ENCODE data around the gene AP1S2.

AP1S2 gene

GRCh38 chrX:15804563-15804962, 50.0 kb downstream of the AP1S2 start:
- H3K27ac Mint-ChIP-seq, result no peak overlapping the region
- no peaks in the 10 kb centered on the region for H3K4me1 Mint-ChIP-seq
- no peaks in the 10 kb centered on the region for H3K9me3 Mint-ChIP-seq
- H3K27me3 Mint-ChIP-seq (ENCODE audit: low read depth, poor library complexity), result no peaks in the 10 kb centered on the region
- peaks cover 60% of the 10 kb centered on the region for H3K36me3 Mint-ChIP-seq (ENCODE audit: low read depth)
- H3K4me3 Mint-ChIP-seq, result no peak overlapping the region
- no peak for TF ChIP-seq CTCF (IDR thresholded peaks at IDR 0.05)
- DNase-seq, result no peak

- H3K27ac Mint-ChIP-seq, result no peak overlapping the region
- peaks cover 62% of the 10 kb centered on the region for H3K36me3 Mint-ChIP-seq (ENCODE audit: low read depth)
- no peak for TF ChIP-seq CTCF (IDR thresholded peaks at IDR 0.05)
- H3K27me3 Mint-ChIP-seq (ENCODE audit: low read depth, poor library complexity), result no peaks in the 10 kb centered on the region
- H3K4me1 Mint-ChIP-seq, result peaks cover 6% of the 10 kb centered on the region
- H3K4me3 Mint-ChIP-seq, result no peak overlapping the region
- no peak for DNase-seq
- no peaks in the 10 kb centered on the region for H3K9me3 Mint-ChIP-seq
These were observed 56.9 kb downstream of the AP1S2 start for GRCh38 chrX:15797707-15798106.

- H3K27ac Mint-ChIP-seq, result no peak overlapping the region
- no peak for DNase-seq
- H3K4me1 Mint-ChIP-seq, result peaks cover 9% of the 10 kb centered on the region
- H3K36me3 Mint-ChIP-seq (ENCODE audit: low read depth), result peaks cover 20% of the 10 kb centered on the region
- TF ChIP-seq CTCF (IDR thresholded peaks at IDR 0.05), result no peak
- no peaks in the 10 kb centered on the region for H3K9me3 Mint-ChIP-seq
- H3K27me3 Mint-ChIP-seq (ENCODE audit: low read depth, poor library complexity), result peaks cover 2% of the 10 kb centered on the region
- H3K4me3 Mint-ChIP-seq, result no peak overlapping the region
These were observed 63.8 kb downstream of the AP1S2 start for GRCh38 chrX:15790769-15791290.

GRCh38 chrX:15789979-15790768, 64.4 kb downstream of the AP1S2 start, which contains the start of gene ZRSR2:
ZRSR2 (plus strand) TSS chrX:15790484; CDS start chrX:15790496, 12 bp downstream.
- peaks cover 17% of the 10 kb centered on the region for H3K36me3 Mint-ChIP-seq (ENCODE audit: low read depth)
- peaks cover 9% of the 10 kb centered on the region for H3K4me1 Mint-ChIP-seq
- no peak for TF ChIP-seq CTCF (IDR thresholded peaks at IDR 0.05)
- H3K27me3 Mint-ChIP-seq (ENCODE audit: low read depth, poor library complexity), result peaks cover 2% of the 10 kb centered on the region
- no peak within 1 kb of the TSS for H3K27ac Mint-ChIP-seq
- H3K4me3 Mint-ChIP-seq, result no peak within 1 kb of the TSS
- H3K9me3 Mint-ChIP-seq, result no peaks in the 10 kb centered on the region
- peak; percentile 91 for DNase-seq

GRCh38 chrX:15786915-15787314, 67.7 kb downstream of the AP1S2 start:
- Mint-ChIP-seq H3K4me1 (no peaks in the 10 kb centered on the region), H3K27ac (peak overlapping the region; percentile 73), H3K27me3 (ENCODE audit: low read depth, poor library complexity) (peaks cover 2% of the 10 kb centered on the region), H3K36me3 (ENCODE audit: low read depth) (peaks cover 15% of the 10 kb centered on the region), H3K4me3 (no peak overlapping the region), H3K9me3 (no peaks in the 10 kb centered on the region)
- no peak for DNase-seq
- TF ChIP-seq CTCF (IDR thresholded peaks at IDR 0.05), result no peak
